HG03060 (cell line): ENCODE results near the gene OGFOD3.
"Not testable (repeated sequence)": the region's sequence is repeated elsewhere in the genome, so short reads cannot be mapped to it uniquely, and the experiment has no call there.

Experiments
- ATAC-seq: cut with Tn5 transposase; IDR thresholded peaks from one replicate; pipeline ENCODE4 v1.9.1; 2021; ENCODE audit warnings: low read depth, moderate number of reproducible peaks; ENCODE audit not compliant: unreplicated experiment

OGFOD3 gene, protein sequence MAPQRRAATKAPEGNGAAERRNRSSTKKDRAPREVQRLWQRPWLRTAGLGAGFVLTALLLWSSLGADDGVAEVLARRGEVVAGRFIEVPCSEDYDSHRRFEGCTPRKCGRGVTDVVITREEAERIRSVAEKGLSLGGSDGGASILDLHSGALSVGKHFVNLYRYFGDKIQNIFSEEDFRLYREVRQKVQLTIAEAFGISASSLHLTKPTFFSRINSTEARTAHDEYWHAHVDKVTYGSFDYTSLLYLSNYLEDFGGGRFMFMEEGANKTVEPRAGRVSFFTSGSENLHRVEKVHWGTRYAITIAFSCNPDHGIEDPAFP

DNA sequence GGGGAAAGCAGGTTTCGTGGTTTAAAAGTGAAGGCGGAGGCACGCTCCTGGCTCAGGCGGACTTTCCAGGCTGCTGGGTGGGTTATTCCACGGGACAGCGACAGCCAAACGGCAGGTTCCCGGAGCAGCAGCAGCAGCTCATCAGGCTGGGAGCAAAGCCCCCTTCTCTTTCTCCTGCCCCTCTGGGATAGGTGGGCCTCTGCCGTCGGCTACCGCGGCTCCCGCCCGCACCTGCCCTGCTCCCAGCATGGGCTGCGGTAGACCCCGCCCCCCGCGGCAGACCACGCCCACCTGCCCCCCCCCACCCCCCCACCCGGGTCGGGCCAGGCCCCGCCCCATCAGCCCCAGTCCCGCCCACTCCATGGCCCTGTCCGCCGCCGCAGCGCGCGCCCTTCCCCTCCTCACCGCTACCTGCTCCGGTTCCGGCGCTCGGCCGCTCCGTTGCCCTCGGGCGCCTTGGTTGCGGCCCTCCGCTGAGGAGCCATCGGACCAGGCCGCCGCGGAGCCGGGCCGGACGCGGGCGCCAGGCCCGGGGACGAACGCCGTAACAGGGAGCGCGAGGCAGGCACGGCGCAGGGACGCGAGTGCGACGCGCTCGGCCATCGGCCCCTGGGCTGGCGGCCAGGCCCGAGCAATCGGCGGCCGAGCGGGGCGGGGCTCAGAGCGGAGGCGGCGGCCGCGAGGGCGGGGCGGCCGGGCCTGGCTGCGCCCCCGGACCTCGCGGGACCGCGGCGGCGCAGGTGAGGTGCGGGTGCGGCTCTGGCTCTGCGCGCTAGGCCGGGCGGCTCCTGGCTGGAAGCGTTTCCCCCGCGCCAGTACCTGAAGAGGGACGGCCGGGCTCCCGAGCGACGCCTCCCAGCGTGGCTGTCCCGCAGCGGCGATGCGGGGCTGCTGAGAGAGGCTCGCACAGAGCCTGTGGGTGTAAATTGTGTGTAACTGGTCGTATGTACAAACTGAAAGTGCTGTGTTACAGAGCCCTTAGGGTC, at the start of gene OGFOD3, which contains the start of gene HEXD:
Gene OGFOD3 (minus strand): TSS at position 586 of the 986 bp plus-strand sequence. CDS start 101 bp downstream, at position 485.
Gene HEXD (plus strand): TSS at position 347 of the 986 bp plus-strand sequence. CDS start 1,453 bp downstream, outside the sequence.
- ATAC-seq: peak; percentile 44

DNA sequence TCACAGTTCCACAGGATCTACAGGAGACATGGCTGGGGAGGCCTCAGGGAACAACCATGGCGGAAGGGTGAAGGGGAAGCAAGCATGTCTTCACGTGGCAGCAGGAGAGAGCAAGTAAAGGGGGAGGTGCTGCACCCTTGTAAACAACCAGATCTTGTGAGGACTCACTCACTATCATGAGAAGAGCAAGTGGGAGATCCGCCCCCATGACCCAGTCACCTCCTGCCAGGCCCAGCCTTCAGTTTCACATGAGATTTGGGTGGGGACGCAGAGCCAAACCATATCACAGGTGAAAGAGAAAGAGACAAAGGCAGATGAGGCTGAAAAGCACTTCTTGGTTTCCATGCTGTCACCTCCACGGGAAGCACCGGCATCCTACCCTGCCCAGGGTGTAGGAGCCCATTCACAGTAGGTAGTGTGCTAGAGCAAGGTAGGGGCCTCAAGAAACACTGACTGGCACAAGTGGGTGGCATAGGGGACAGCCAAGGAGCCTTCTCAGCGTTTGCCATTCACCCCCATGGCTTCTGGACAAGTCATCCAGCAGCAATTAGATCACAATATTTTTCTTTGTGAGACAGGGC, 46.7 kb upstream of the OGFOD3 start:
- no peak for ATAC-seq

DNA sequence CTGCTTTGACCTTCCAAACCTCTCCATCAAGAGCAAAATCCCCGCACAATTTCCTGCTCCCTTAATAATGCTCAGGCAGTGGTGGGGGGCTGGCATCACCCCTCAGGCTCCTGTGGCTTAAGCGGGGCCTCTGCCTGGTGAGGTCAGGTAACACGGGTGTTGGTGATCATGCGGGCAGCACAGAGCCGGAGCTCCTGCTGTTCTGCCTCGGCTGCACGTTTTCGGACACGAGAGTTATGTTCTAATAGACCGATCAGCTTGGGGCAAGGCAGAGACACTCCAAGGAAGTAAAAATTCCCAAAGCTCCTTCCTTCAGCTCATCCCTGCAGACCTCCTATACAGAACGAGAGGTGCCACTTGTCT, 46.2 kb upstream of the OGFOD3 start:
- ATAC-seq: no peak

DNA sequence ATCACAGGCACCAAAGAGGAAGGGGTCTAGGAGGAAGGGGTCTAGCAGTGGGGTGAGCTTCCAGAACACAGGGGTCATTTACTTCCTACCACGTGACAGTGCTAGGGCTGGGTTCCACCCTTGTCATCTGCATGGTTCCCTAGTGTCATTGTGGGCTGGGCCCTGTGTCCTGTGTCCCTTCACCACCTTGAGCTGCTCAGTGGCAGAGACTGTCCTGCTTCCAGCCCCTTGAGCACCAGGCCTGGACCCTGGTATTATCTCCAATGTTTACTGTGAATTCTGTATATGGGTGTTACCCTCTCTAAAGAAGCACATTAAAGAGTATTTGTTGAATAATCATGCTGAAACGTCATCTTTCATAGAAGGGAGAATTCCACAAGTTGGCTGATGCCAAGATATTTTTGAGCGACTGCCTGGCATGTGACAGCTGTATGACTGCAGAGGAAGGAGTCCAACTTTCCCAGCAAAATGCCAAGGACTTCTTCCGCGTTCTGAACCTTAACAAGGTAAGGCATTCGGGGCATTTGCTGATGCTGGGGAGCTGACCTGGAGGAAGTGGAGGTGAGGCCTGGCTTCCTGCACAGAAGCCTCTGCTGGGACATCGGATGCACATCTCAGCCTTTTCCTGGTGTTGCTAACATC, 45.7 kb upstream of the OGFOD3 start:
- ATAC-seq: no peak

DNA sequence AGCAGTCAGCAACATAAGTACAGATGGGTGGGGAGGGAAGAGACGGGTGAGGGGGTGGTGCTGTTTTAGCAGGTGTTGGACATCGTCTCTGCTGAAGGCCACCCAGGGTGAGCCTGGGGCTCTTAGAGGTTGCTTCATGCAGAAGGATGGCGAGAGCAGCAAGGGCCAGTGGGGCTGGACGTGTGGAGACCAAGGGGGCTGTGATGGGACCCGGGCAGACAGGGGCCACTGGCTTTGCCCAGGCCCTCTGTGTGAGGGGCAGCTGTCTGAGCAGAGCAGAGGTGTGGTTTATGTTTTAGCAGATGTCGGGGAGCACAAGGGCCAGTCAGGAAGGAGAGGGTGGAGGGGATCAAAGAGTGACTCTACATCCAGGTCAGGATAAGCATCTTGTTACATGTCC, 45.0 kb upstream of the OGFOD3 start:
- ATAC-seq: no peak

DNA sequence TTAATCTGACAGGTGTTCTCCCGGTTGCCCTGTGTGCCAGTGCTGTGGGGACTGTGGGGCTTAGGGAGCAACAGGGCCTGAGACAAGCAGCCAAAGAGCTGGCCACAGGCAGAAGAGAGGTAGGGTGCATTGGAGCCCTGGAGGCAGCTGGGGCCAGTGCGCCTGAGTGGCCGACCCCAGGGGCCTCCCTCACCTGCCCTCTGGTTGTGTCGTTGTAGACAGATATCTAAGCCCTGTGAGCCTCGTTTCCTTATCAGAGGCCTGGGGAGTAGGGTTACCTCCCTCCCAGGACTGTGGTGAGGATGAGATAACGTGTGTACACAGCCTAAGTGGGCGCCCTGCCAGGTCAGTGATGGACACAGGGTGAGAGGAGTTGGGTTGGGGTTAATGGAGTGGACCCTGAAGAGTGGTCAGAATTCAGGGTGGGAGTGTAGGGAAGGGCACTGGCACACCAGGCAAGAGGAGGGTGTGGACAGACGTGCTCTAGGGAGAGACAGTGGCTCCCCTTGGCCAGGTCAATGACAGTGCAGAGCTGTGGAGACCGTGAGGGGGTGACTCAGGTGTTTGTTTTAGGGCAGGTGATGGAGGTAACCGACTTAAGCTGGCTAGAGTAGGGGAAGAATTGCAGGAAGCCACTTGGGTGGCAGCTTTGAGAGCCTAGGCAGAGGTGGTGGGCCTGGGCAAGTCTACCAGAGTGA, 43.6 kb upstream of the OGFOD3 start:
- no peak for ATAC-seq

DNA sequence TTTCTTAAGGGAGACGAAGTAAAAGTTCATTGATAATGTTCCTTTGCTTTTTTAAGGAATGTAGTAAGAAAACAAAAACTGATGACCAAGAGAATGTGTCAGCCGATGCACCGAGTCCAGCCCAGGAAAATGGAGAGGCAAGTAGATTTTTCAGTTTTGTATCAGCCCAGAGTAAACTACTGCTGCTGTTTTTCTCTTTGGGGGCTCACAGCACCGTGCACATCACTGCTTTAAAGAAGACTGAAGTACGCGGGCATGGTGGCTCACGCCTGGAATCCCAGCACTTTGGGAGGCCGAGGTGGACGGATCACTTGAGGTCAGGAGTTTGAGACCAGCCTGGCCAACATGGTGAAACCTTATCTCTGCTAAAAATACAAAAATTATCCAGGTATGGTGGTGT, 41.5 kb upstream of the OGFOD3 start:
- not testable (repeated sequence) for ATAC-seq

DNA sequence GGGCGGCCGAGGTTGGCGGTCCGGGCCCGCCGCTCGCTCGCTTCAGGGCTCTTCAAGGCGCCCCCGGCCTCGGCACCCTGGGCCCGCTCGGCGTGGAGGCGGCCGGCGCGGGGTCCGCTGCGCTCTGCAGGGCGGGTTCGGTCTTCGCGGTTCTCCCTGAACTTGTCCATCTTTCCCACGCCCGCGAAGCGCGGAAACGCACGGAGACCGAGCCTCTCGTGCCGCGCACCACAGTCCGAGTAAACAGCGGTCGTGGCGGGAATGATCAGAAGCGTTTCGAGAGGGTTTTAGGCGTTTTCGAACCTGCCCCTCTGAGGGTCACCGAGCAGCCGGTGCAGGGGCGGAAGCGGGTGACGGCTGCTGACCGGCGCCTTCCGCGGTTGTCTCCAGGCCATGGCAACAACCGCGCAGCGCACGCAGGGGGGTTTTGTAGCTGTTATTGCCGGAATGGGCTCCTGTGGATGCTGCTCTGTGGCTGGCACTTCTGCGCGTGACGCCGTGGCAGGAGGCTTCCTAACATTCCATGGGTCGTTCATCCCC, 40.6 kb upstream of the OGFOD3 start:
- ATAC-seq: no peak

DNA sequence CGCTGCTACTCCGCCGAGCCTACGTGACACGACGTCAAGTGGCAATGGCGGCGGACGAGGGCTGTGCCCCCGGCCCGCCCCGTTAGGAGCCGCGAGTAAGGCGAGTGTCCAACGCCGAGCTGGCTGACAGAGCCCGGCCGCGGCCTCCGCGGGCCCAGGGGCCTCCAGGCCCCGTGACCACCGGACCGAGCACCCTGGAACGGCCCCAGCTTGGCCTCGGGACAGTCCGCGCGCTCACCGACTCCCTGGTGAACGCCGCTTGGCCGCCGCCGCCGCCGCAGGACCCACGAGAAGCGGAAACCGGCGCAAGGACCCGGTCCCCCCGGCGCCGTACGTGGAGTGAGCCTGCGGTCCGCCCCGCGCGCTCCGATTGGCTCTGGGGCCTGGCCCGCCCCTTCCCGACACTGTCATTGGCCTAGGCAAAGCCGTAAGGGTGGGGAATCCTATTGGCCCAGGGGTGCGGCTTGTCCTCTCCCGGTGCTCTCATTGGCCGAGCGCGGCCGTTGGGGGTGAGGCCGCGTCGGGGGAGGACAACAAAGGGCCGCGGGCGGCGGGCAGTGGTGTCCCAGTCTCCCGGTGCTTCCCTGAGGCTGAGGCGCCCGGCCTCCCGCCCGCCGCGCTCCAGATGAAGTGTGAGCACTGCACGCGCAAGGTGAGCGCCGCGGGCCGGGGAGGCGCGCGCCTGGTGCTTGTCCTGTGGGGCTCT, 39.9 kb upstream of the OGFOD3 start, which contains the start of gene NARF:
Gene NARF (plus strand): TSS at position 563 of the 706 bp plus-strand sequence. CDS start 63 bp downstream, at position 626.
- peak; percentile 88 for ATAC-seq

DNA sequence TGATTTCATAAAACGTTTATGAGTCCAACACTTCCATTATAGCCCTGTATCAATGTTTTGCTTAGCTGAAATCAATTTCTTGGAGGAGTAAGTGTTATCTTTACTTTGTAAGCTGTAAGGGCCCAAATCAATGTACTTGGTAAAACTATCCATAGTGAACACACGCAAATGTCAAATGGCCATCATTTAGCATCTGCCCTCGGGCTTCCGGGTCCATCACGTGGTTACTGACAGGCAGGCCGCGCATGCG, 39.5 kb upstream of the OGFOD3 start:
- no peak for ATAC-seq

DNA sequence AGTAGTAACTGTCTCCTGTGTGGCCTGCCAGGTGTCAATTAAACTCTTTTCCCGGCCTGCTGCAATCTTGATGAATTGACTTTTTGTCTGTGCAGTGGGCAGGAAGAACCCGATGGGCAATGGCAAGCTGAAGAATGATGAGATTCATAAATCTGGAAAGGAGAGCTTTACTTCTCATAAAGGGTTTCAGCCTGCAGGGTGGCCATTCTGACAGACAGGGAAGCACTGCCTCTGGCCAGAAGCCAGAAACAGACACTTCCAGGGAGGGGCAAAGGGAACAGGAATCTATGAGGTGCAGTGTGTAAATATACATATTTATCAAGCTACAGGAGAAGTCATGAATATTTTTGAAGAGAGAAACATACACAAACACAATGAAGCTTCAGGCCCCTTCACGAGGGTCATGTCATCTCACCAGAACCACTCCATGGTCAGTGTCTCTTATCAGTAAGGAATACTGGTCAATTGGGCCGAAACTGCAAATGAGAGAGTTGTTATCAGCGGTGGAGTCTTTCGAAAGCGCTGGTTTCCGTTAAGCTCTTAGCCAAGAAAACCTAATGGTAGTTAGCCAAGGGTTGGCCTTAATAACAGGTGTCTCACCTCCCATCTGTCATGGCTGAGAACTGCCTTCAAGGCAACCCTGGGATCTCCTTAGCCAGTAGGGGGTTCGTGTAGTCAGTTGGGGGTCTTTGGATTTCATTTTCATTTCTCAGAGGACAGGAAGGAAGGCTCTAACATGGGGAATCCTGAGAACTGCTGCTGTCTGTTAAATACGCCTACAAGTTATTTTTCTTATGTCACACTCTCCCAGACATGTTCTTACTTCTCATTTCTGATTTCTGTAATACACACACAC, 38.9 kb upstream of the OGFOD3 start:
- no peak for ATAC-seq

DNA sequence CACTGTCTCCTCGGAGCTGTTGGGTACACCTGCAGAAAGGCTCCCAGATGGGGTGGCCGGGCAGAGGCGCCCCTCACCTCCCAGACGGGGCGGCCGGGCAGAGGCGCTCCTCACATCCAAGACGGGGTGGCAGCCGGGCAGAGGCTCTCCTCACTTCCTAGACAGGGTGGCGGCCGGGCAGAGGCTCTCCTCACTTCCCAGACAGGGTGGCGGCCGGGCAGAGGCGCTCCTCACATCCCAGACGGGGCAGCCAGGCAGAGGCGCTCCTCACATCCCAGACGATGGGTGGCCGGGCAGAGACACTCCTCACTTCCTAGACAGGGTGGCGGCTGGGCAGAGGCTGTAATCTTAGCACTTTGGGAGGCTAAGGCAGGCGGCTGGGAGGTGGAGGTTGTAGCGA, 35.3 kb upstream of the OGFOD3 start:
- ATAC-seq: not testable (repeated sequence)

DNA sequence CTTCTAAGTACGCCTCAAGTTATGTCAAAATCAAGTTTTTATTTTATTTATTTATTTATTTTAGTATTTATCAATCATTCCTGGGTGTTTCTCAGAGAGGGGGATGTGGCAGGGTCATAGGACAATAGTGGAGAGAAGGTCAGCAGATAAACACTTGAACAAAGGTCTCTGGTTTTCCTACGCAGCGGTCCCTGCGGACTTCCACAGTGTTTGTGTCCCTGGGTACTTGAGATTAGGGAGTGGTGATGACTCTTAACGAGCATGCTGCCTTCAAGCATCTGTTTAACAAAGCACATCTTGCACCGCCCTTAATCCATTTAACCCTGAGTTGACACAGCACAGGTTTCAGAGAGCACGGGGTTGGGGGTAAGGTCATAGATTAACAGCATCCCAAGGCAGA, 34.8 kb upstream of the OGFOD3 start:
- not testable (repeated sequence) for ATAC-seq

DNA sequence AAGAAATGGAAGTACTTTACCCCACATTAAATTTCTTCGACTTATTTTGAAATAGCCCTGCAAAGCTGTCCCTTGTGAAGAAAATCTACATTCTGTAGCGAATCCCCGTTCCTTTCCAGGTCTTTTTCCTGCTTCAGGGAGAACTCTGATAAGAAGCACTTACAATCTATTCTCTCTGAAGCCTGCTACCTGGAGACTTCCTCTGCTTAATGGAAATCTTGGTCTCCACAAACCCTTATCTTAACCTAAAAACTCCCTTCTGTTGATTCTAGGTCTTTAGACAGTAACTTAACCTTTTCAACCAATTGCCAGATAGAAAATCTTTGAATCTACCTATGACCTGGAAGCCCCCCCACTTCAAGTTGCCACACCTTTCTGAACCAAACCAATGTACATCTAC, 33.8 kb upstream of the OGFOD3 start:
- no peak for ATAC-seq

DNA sequence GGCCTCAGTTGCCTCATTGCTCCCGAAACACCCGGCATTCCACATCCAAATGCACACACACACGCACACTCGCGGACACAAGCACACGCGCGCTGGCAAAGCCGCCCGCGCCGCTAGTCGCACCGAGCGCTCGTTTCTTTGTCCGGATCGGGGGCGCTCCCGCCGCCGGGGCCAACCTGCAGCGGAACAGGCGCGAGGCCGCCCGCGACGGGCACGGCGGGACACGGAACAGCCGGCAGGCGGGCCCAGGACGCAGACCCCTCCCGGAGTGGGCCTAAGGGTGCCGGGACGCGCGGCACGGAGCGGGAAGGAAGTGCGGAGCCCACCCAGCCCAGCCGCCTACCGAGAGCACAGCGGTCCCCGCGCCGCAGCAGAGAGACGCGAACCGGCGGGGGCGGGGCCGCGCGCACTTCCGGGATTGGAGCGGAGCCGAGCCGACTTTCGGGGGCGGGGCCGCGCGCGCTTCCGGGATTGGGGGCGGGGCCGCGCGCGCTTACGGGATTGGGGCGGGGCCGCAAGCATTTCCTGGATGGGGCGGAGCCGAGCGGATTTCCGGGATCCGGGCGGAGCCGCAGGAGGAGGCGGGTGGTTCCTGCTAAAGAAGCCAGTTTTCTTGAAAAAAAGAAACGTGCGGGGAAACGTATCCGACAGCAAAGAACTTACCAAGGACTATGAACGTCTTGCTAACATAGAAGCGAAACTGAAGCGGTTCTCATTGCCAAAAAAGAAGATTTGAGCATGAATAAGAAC, 32.1 kb upstream of the OGFOD3 start, which contains the start of gene CYBC1:
Gene CYBC1 (minus strand): TSS at position 396 of the 750 bp plus-strand sequence. CDS start 1,498 bp downstream, outside the sequence.
- ATAC-seq: no peak

DNA sequence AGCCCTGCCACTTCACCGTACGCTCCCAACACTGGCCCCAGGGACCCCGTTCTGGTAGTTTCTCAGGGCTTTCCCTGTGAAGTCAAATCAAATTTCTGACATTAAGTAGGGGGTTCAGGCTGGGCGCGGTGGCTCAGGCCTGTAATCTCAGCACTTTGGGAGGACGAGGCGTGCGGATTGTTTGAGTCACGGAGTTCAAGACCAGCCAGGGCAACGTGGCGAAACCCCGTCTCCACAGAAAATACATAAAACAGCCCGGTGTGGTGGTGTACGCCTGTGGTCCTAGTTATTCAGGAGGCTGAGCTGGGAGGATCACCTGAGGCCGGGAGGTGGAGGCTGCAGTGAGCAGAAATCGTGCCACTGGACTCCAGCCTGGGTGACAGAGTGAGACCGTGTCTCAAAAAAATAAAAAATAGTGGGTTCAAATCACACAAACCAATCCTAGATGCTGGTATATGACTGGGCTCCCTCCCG, 31.5 kb upstream of the OGFOD3 start:
- no peak for ATAC-seq

DNA sequence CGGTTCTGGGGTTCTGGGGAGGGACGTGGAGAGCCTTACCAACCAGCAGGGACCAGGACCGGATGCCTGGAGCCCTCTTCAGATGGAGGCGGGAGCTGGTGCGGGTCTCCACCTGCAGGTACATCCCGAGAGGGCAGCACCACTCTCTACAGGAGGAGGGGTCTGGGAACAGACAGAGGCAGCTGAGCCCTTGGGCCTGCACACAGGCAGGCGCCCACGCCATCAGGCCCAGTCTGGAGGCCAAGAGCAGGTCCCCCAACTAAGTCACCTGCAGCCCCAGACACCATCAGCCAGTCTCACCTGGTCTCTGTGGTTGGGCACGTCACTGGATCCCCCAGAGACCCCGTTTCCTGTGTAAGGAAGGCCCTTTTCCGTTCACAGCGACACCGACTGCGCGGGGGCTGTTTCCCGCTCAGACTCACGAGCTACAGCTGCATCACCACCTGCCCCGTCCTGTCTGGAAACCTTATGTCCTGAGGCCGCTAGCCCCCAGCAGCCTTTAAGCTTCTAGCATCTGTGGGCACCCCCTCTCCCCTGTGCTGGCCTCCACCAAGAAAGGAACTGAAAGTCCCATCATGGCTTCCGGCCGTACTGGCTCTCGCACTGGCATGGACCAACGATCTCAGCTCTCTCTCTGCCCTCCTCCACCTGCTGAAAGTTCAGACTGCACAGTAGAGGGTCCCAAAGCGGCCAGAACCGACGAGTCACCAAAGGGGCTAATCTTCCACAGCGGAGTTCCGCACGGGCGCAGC, 30.9 kb upstream of the OGFOD3 start:
- ATAC-seq: peak; percentile 46
